ENCODE measurements around the gene TAB3. TPM values are rescaled to one million over a fixed set of nuclear protein-coding genes. Genes with fewer than 3 reads are reported as not detected.

The TAB3 gene
- total RNA-seq, 1 donor from 2014 or later: 20.0 TPM

GRCh38 chrX:30900227-30900626 is 11.2 kb upstream of the TAB3 start:
- no peaks in the 10 kb centered on the region for H3K4me1 Mint-ChIP-seq
- H3K27ac Mint-ChIP-seq: no peak overlapping the region
- H3K4me3 Mint-ChIP-seq: no peak overlapping the region
- H3K27ac ChIP-seq: no peak overlapping the region
- H3K79me2 ChIP-seq (ENCODE audit: low read depth): no peaks in the 10 kb centered on the region
- no peak overlapping the region for H3K9ac ChIP-seq
- no peak for DNase-seq (ENCODE audit: low spot score)
- H3K4me2 ChIP-seq: no peak overlapping the region
- H3K9me3 ChIP-seq (ENCODE audit: low read depth): no peaks in the 10 kb centered on the region
- peaks cover 2% of the 10 kb centered on the region for H3K9me3 Mint-ChIP-seq
- H3K27me3 ChIP-seq: no peaks in the 10 kb centered on the region
- H2AFZ ChIP-seq (replicated peaks): no peak overlapping the region
- no peak for TF ChIP-seq CTCF (IDR thresholded peaks at IDR 0.05)
- no peak for TF ChIP-seq EZH2phosphoT487 (IDR thresholded peaks at IDR 0.05)
- TF ChIP-seq EZH2 (IDR thresholded peaks at IDR 0.05): no peak
- H3F3A ChIP-seq (ENCODE audit: low read depth): no peaks in the 10 kb centered on the region
- H3K36me3 ChIP-seq: no peaks in the 10 kb centered on the region
- no peaks in the 10 kb centered on the region for H3K4me1 ChIP-seq
- H3K4me3 ChIP-seq: no peak overlapping the region
- no peaks in the 10 kb centered on the region for H4K20me1 ChIP-seq (ENCODE audit: low read depth)
- no peaks in the 10 kb centered on the region for H3K36me3 Mint-ChIP-seq
- peaks cover 2% of the 10 kb centered on the region for H3K27me3 Mint-ChIP-seq (ENCODE audit: insufficient read depth, low read depth)

GRCh38 chrX:30898886-30899285 is 9.8 kb upstream of the TAB3 start:
- no peak overlapping the region for H2AFZ ChIP-seq (replicated peaks)
- H3K27ac Mint-ChIP-seq: no peak overlapping the region

GRCh38 chrX:30895370-30895769 is 6.3 kb upstream of the TAB3 start:
- no peak overlapping the region for H3K9ac ChIP-seq
- Mint-ChIP-seq H3K27me3 (ENCODE audit: insufficient read depth, low read depth) (peaks cover 1% of the 10 kb centered on the region), H3K27ac (no peak overlapping the region), H3K4me1 (no peaks in the 10 kb centered on the region), H3K9me3 (no peaks in the 10 kb centered on the region), H3K36me3 (no peaks in the 10 kb centered on the region), H3K4me3 (no peak overlapping the region)
- DNase-seq (ENCODE audit: low spot score): no peak
- TF ChIP-seq EZH2 (IDR thresholded peaks at IDR 0.05): no peak
- TF ChIP-seq CTCF (IDR thresholded peaks at IDR 0.05): no peak
- TF ChIP-seq EZH2phosphoT487 (IDR thresholded peaks at IDR 0.05): no peak
- H3K79me2 ChIP-seq (ENCODE audit: low read depth): no peaks in the 10 kb centered on the region
- H3K4me2 ChIP-seq: no peak overlapping the region
- no peak overlapping the region for H3K27ac ChIP-seq
- no peak overlapping the region for H3K4me3 ChIP-seq
- H3K36me3 ChIP-seq: no peaks in the 10 kb centered on the region
- H3K27me3 ChIP-seq: no peaks in the 10 kb centered on the region
- H3K9me3 ChIP-seq (ENCODE audit: low read depth): no peaks in the 10 kb centered on the region
- H4K20me1 ChIP-seq (ENCODE audit: low read depth): no peaks in the 10 kb centered on the region
- H2AFZ ChIP-seq (replicated peaks): no peak overlapping the region
- H3K4me1 ChIP-seq: no peaks in the 10 kb centered on the region
- no peaks in the 10 kb centered on the region for H3F3A ChIP-seq (ENCODE audit: low read depth)

More at GRCh38 chrX:30898886-30899285, 9.8 kb upstream of the TAB3 start:
- H3K4me1 ChIP-seq: no peaks in the 10 kb centered on the region
- no peak overlapping the region for H3K9ac ChIP-seq
- H3F3A ChIP-seq (ENCODE audit: low read depth): no peaks in the 10 kb centered on the region
- no peaks in the 10 kb centered on the region for H3K9me3 Mint-ChIP-seq
- no peak overlapping the region for H3K27ac ChIP-seq
- no peaks in the 10 kb centered on the region for H3K36me3 Mint-ChIP-seq
- H3K79me2 ChIP-seq (ENCODE audit: low read depth): no peaks in the 10 kb centered on the region
- no peaks in the 10 kb centered on the region for H3K36me3 ChIP-seq
- H3K4me1 Mint-ChIP-seq: no peaks in the 10 kb centered on the region
- H3K27me3 Mint-ChIP-seq (ENCODE audit: insufficient read depth, low read depth): peaks cover 2% of the 10 kb centered on the region
- no peak overlapping the region for H3K4me3 Mint-ChIP-seq
- TF ChIP-seq CTCF (IDR thresholded peaks at IDR 0.05) (no peak), EZH2phosphoT487 (IDR thresholded peaks at IDR 0.05) (no peak), EZH2 (IDR thresholded peaks at IDR 0.05) (no peak)
- H3K9me3 ChIP-seq (ENCODE audit: low read depth): no peaks in the 10 kb centered on the region
- no peak for DNase-seq (ENCODE audit: low spot score)
- H3K4me2 ChIP-seq: no peak overlapping the region
- no peaks in the 10 kb centered on the region for H4K20me1 ChIP-seq (ENCODE audit: low read depth)
- H3K27me3 ChIP-seq: no peaks in the 10 kb centered on the region
- no peak overlapping the region for H3K4me3 ChIP-seq
